ENCODE results near the gene ATP2B1. TPM values are rescaled to one million over a fixed set of nuclear protein-coding genes. Genes with fewer than 3 reads are reported as not detected.

ATP2B1 gene
- polyA plus RNA-seq, 2 of the 4 experiments (the other 2 are of a cell fraction) = 52.7 to 132 TPM

- no peak for ATAC-seq
- POLR2A ChIA-PET = no interaction called here
- H3K4me2 ChIP-seq = no peak overlapping the region
- no peak overlapping the region for H3K27ac ChIP-seq
- H3K9me3 ChIP-seq = no peaks in the 10 kb centered on the region
- no peak for FAIRE-seq
- H3K4me3 ChIP-seq = no peak overlapping the region
- no peak for TF ChIP-seq ZC3H11A (IDR thresholded peaks at IDR 0.05)
- no peak for TF ChIP-seq KDM5A (IDR thresholded peaks at IDR 0.05)
- no peak for TF ChIP-seq CHD2 (IDR thresholded peaks at IDR 0.05; ENCODE audit: low read length, partially characterized antibody)
- no peak for TF ChIP-seq ELK1 (IDR thresholded peaks at IDR 0.05; ENCODE audit: low read depth, low read length)
- no peak for TF ChIP-seq HOXB13 (CRISPR knock-in tag; IDR thresholded peaks at IDR 0.05; ENCODE audit: low read depth)
- TF ChIP-seq CTCF (IDR thresholded peaks at IDR 0.05) = no peak
- no peak for TF ChIP-seq RCOR1 (IDR thresholded peaks at IDR 0.05; ENCODE audit: low read depth, low read length)
- TF ChIP-seq HDAC2 (IDR thresholded peaks at IDR 0.05) = no peak
- no peak for TF ChIP-seq EHF (CRISPR knock-in tag; IDR thresholded peaks at IDR 0.05)
- no peak for DNase-seq (ENCODE audit: low read depth in 1 of 2, low spot score in 1 of 2)
- WGBS (ENCODE audit: missing lambda C conversion rate) = 89% methylated on average over 2 of the region's 2 CpGs
- H3K4me1 ChIP-seq = peaks cover 26% of the 10 kb centered on the region
- CTCF ChIA-PET = no interaction called here
Measured at GRCh38 chr12:89578499-89578898, 130.1 kb downstream of the ATP2B1 start.

GRCh38 chr12:89576572-89577220 lies 131.9 kb downstream of the ATP2B1 start:
- Histone ChIP-seq H3K4me2 (no peak overlapping the region), H3K9me3 (no peaks in the 10 kb centered on the region), H3K27ac (peak overlapping the region in 1 of 2 experiments; percentile 58; a peak in 4 of 6 replicates), H3K4me3 (no peak overlapping the region), H3K4me1 (peaks cover 26% of the 10 kb centered on the region)
- DNase-seq (ENCODE audit: low read depth in 1 of 2, low spot score in 1 of 2) (no peak), FAIRE-seq (no peak), ATAC-seq (peak; percentile 12 to 14; a peak in 2 of 6 replicates)
- TF ChIP-seq POLR2A (IDR thresholded peaks at IDR 0.05; ENCODE audit: low read length) = no peak
- POLR2A ChIA-PET = no interaction called here
- CTCF ChIA-PET = interaction anchor here (1.3 kb wide), 1 partner anchor 34 kb away, joined by 4 read pairs; no protein-coding TSS in a partner anchor
- 93% methylated on average over 1 of the region's 1 CpG for WGBS (ENCODE audit: missing lambda C conversion rate)

GRCh38 chr12:89575374-89575773 lies 133.3 kb downstream of the ATP2B1 start:
- ChIA-PET CTCF (interaction anchor here (1.0 kb wide), 1 partner anchor 31 kb away, joined by 3 read pairs; no protein-coding TSS in a partner anchor), POLR2A (no interaction called here)
- peak in 1 of 2 experiments; percentile 27; a peak in 1 of 6 replicates for ATAC-seq
- peak in 1 of 2 experiments; percentile 36 for DNase-seq (ENCODE audit: low read depth in 1 of 2, low spot score in 1 of 2)
- no peak overlapping the region; the same call in 2 of the 3 replicates for H3K4me3 ChIP-seq
- TF ChIP-seq ESRRA (IDR thresholded peaks at IDR 0.05; ENCODE audit: borderline replicate concordance, low read length) (no peak), CEBPB (IDR thresholded peaks at IDR 0.05) (peak in 1 of 2 experiments; percentile 30; a peak in 1 of 4 replicates)
- 21% methylated on average over 1 of the region's 1 CpG for WGBS (ENCODE audit: missing lambda C conversion rate)
- peak overlapping the region; percentile 65 to 85 for H3K27ac ChIP-seq
- FAIRE-seq = peak; percentile 13
- peak overlapping the region; percentile 72 for H3K4me2 ChIP-seq
- peaks cover 26% of the 10 kb centered on the region for H3K4me1 ChIP-seq
- H3K9me3 ChIP-seq = no peaks in the 10 kb centered on the region

- POLR2A ChIA-PET = no interaction called here
- 22% methylated on average over 2 of the region's 2 CpGs for WGBS (ENCODE audit: missing lambda C conversion rate)
Measured at GRCh38 chr12:89574736-89575208, 133.9 kb downstream of the ATP2B1 start.

More at GRCh38 chr12:89574736-89575208, 133.9 kb downstream of the ATP2B1 start:
- Histone ChIP-seq H3K27ac (peak overlapping the region; percentile 65 to 85), H3K4me3 (no peak overlapping the region; the same call in 2 of the 3 replicates), H3K9me3 (no peaks in the 10 kb centered on the region), H3K4me2 (peak overlapping the region; percentile 72), H3K4me1 (peaks cover 26% of the 10 kb centered on the region)
- peak in 1 of 2 experiments; percentile 24 for DNase-seq (ENCODE audit: low read depth in 1 of 2, low spot score in 1 of 2)
- TF ChIP-seq CTCF (IDR thresholded peaks at IDR 0.05) (no peak), CHD2 (IDR thresholded peaks at IDR 0.05; ENCODE audit: low read length, partially characterized antibody) (no peak), HOXA7 (CRISPR knock-in tag; IDR thresholded peaks at IDR 0.05) (no peak), PBX3 (IDR thresholded peaks at IDR 0.05) (no peak), HOXB5 (CRISPR knock-in tag; IDR thresholded peaks at IDR 0.05) (no peak), FOXS1 (CRISPR knock-in tag; IDR thresholded peaks at IDR 0.05) (no peak), NR3C1 (IDR thresholded peaks at IDR 0.05) (no peak), GATA3 (IDR thresholded peaks at IDR 0.05; ENCODE audit: borderline replicate concordance) (no peak), ZFP36 (IDR thresholded peaks at IDR 0.05; ENCODE audit: borderline replicate concordance, partially characterized antibody) (no peak), SMC3 (IDR thresholded peaks at IDR 0.05) (no peak), JUN (IDR thresholded peaks at IDR 0.05) (no peak), RCOR1 (IDR thresholded peaks at IDR 0.05; ENCODE audit: low read depth, low read length) (no peak), SREBF2 (IDR thresholded peaks at IDR 0.05) (no peak), EHF (CRISPR knock-in tag; IDR thresholded peaks at IDR 0.05) (no peak), ATOH8 (CRISPR knock-in tag; IDR thresholded peaks at IDR 0.05; ENCODE audit: low read depth) (no peak), CBX8 (IDR thresholded peaks at IDR 0.05) (no peak)
- CTCF ChIA-PET = no interaction called here
- FAIRE-seq = no peak
- peak in 1 of 2 experiments; percentile 39; a peak in 3 of 6 replicates for ATAC-seq
